Measurements from ENCODE around the gene FXYD1.
"Not testable (repeated sequence)": the region's sequence is repeated elsewhere in the genome, so short reads cannot be mapped to it uniquely, and the experiment has no call there.

The FXYD1 gene

DNA sequence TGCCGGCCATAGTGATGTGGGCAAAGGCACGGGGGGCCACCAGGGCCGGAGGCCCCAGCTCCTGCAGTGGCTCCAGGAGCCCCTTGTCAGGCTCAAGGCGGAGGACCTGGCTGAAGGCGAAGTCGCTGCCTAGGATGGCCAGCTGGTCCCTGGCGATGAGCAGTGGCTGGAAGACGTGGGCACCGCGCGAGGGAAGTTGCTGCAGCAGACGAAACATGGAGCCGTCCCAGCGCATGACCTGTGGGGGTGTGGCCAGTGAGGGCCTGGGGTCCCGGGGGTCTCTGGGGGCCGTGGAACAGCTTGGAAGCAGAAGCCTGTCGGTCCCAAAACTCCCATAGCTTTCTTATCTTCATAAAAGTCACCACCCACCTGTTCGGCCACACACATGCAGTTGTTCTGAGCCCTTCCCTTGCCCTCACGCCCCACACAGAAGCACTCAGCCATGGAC is 13.3 kb upstream of the FXYD1 start:
- DNase-seq (ENCODE audit: low read depth), result no peak

DNA sequence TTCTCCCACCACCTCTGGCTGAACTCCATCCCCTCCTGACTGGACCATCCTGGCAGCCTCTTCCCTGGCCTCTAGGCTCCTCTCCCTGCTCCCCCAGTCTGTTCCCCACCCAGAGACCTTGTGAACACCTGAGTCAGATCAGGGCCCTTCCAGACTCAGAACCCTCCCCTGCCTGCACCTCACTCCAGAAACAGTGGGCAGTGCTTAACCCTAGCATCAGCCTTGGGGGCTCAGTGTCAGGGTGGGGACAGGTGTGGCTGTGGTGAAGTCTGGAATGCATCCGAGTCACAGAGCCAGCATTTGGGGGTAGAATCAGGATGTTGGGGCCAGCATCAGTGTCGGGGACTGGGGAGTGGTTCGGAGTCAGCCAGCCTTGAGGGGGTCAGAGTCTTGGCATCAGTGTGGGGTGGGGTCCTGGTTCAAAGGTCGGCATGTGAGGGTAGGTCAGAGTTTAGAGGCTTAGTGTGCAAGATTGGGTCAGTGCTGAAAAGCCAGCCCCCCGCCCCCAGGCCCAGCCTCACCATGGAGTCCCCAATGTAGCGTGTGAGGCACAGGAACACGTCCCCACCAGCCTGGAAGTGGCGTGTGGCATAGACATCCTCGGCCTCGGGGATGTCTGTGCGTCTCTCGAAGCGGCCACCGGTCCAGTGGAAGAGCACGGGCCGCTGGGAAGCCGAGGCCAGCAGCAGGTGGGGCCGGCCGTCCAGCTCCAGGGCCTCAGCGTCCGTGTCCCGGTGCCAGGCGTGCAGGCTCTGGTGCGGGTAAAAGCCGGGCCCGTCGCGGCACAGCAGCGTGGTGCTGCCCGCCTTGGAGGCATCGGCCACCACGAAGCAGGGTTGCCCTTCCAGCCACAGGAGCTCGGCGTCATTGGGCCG is 12.6 kb upstream of the FXYD1 start:
- no peak for DNase-seq (ENCODE audit: low read depth)

DNA sequence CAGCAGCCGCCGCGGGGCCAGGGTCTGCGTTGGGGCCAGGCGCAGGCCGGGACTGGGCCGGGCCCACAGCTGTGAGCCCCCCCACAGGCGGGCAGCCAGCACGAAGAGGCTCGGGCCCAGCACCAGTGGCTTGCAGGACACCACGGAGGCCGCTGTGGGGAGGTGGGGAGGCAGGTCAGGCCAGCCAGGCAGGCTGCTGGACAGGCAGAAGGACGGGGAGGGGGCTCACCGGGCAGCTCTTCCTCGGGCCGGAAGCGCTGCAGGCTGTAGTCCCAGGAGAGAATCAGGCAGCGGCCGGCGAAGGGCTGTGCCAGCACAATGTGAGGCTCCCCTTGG is 12.0 kb upstream of the FXYD1 start:
- no peak for DNase-seq (ENCODE audit: low read depth)

DNA sequence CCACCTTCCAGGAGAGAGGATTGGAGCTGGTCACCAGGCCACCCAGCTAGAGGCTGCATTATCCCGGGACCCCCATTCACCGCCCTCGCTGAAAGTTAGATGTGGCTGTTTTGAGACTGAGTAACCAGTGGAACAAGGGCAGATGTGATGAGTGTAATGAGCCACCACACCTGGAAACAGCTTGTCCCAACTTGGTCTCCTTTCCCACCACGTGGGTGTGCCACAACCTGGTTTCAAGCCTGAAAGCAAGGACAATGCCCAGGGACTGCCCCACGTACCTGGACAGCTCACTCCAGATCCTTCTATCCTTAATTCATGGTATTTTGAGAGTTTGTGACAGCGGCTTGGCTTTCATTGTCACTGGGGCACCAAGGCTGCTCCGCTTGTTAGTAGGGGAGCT is 10.8 kb upstream of the FXYD1 start:
- no peak for DNase-seq (ENCODE audit: low read depth)

DNA sequence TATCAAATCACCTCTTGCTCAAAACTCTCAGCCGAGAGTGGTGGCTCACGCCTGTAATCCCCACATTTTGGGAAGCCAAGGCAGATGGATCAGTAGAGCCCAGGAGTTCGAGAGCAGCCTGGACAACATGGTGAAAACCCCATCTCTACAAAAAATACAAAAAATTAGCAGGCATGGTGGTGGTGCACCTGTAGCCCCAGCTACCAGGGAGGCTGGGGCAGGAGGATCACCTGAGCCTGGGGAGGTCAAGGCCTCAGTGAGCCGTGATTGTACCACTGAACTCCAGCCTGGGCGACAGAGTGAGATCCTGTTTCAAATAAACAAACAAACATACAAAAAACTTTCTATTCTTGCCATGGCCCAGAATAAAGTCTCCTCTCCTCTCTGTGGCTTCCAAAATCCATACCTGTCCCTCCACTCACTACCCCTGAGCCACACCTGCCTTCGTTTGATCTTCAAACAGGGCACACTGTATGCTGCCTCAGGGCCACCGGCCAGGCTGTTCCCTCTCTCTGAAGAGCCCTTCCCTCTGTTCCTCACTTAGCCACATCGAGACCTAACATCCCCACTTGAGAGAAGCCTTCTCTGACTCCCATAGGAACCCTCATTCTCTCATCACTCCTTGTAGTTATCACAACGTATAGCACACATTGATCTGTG is 10.1 kb upstream of the FXYD1 start:
- no peak for DNase-seq (ENCODE audit: low read depth)

DNA sequence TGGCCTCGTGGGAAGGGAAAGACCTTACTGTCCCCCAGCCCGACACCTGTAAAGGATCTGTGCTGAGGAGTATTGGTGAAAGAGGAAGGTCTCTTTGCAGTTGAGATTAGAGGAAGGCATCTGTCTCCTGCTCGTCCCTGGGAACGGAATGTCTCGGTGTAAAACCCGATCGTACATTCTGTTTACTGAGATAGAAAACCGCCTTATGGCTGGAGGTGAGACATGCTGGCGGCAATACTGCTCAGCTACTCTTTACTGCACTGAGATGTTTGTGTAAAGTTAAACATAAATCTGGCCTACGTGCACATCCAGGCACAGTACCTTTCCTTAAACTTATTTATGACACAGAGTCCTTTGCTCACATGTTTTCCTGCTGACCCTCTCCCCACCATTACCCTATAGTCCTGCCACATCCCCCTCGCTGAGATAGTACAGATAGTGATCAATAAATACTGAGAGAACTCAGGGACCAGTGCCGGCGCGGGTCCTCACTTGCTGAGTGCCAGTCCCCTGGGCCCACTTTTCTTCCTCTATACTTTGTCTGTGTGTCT is 8.8 kb upstream of the FXYD1 start:
- DNase-seq (ENCODE audit: low read depth), result not testable (repeated sequence)

DNA sequence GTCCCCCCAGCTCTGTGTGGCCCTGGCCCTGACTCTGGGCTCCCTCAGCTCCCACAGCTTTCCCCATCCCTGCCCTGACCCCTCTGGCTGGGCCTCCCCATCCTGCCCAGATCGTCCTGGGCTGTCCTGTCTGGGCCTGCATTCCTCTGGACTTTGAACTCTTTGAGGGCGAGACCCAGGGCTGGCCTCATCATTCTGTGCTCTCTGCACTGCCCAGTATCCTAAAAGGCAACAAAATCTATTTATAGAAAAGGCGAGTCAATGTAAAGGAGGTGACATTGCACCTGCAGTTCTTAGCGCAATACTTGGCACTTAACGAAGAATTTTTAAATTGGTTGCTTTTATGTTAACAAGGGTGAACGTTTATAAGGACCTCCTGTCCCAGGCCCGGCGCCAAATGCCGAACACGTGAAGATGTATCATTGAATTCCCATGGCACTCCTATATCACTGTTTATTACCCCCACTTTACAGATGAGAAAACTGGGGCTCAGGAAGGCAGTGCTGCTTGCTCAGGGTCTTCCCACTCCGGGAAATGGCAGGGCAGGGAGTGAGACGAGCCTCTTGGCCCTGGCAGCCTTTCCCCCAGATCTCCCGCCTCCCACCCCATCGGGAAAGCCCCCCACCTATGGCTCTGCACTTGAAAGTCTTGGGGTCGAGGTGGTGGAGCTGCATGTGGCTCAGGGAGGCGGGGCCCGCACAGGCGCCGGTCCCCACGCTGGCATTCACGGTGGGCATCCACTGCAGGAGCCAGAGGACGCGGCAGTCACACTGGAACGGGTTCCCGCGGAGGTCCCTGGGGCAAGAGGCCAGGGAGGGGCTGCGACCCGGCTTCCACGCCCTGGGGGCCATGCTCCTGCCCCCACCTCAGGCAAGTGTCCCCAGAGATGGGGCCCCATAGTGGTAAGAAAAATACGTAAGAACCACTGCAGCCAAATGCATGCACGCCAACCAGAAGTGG is 7.6 kb upstream of the FXYD1 start:
- DNase-seq (ENCODE audit: low read depth), result no peak

DNA sequence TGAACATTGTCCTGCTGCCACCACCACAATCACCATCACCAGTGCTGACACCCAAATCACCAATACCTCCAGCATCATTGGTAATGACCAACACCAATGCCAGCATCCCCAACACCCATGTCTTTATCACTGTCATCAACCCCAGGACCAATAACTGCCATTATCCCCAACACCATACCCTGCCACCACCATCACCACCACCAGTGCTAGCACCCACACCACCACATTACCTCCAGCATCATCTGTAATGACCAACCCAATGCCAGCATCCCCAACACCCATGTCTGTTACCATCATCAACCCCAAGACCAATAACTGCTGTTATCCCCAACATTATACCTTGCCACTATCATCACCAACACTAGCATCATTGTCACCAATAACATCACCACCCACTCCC is 6.4 kb upstream of the FXYD1 start:
- DNase-seq (ENCODE audit: low read depth), result no peak

DNA sequence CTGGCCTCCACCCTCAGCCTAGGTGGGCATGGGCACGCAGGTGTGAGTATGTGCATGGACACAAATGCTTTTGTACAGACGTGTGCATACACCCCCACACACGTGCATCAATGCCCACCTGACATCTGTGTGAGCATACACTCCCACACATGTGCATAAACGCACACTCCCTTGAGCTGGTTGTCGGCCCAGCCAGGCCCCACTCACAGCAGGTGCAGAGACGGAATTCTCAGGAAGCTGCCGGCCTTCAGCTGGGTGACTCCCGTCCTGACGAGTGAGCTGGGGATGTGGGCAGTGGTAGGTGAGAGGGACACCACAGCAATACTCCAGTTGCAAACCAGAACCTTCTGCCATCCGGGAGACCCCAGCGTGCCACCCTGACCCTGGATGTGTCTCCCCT is 4.8 kb upstream of the FXYD1 start:
- no peak for DNase-seq (ENCODE audit: low read depth)

DNA sequence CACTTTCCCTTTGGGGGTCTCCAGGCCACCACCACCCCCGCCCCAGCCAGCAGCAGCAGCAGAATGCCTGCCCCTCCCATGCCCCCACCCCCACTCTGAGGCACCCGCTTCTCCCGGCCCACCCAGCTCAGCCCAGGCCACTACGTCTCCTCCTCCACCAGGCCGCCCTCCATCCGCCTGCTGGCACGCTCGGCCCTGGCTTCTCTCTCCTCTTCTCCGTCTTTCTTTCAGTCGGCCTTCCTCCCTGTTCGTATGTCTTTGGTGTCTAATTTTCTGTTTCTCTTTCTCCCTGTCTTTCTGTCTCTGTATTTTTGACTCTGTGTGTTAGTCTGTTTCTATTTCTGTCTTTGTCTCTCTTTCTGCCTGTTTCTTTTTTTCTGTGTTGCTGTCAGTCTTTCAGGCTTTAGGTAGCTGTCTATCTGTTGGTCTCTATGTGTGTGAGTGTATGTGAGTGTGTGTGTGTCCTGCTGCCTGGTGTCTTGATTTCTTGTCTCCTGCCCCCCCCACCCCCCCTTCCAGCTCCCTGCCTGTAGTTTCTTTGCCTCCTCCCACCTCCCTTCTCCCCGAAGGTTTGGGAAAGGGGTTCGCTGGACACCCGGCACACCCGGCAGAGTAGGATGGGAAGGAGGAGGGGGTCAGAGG is 3.9 kb upstream of the FXYD1 start, which contains the start of gene LGI4:
Gene LGI4, minus strand, starts transcription at position 459 of the 642 bp plus-strand sequence. Its CDS starts 379 bp downstream, at position 80.
- no peak for DNase-seq (ENCODE audit: low read depth)

DNA sequence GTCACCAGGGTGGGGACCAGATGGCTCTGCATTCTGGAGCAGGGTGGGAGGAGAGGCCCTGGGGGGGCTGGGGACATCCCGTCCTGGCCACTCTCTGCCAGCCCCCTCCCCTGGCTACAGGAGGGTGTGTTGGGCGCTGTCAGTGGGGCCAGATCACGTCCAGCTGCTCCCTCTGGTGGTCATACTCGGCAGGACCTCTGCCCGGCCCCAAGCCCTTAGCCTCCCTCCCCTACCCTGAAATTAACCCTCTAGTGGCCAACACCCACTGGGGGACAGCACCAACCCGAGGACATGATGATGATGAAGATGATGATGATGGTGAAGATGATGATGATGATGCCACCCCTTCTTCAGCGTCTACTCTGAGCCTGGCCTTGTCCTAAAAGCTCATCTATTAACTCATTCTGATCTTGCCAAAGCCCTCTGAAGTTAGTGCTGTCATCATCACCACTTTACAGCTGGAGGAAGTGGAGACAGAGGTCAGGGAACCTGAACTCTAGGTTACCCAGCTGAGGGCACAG is 3.2 kb upstream of the FXYD1 start:
- peak; percentile 47 for DNase-seq (ENCODE audit: low read depth)

DNA sequence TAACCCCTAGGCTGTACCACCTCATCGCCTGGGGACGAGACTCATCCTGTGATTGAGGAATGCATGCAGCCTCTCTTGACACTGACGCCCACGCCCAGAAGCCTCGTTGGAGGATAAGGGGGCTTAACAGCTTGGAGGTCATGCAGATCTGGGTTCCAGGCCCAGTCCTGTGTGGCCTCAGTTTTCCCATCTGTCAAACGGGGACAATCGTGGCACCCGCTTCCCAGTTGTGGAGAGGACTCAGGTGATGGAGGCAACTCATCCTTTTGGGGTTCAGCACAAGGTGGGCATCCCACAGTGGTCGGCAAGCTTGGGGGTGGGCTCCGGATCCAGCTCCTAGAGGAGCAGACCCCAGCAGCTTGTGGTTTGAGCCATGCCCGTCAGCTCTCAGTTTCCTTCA is 2.4 kb upstream of the FXYD1 start:
- DNase-seq (ENCODE audit: low read depth), result no peak

DNA sequence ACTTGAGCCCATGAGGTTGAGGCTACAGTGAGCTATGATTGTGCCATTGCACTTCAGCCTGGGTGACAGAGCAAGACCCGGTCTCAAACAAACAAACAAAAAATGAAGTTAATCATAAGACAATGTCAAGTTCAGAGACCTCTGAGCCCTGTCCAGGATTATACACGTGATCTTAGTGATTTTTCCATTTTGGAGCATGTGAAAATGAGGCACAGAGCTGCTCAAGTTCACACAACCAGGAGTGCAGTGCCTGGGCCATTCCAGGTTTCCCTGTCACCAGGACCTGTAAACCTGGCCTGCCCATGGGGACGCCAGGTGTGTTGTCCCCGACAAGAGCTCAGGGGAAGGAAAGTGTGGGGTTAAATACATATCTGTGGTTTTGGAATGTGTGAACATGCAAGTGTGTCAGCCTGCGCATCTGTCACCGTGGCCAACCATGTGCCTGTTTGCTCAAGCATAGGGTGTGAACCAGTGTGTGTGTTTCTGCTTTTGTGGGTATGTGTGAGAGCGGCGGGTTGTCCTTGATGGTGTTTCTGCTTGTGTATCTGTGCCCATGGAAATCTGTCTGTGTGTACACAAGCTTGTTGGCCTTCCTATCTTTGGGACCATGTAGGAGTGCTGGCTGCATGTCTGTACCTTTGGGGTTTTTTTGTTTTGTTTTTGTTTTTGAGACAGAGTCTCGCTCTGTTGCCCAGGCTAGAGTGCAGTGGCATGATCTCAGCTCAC is 1.5 kb upstream of the FXYD1 start:
- no peak for DNase-seq (ENCODE audit: low read depth)

DNA sequence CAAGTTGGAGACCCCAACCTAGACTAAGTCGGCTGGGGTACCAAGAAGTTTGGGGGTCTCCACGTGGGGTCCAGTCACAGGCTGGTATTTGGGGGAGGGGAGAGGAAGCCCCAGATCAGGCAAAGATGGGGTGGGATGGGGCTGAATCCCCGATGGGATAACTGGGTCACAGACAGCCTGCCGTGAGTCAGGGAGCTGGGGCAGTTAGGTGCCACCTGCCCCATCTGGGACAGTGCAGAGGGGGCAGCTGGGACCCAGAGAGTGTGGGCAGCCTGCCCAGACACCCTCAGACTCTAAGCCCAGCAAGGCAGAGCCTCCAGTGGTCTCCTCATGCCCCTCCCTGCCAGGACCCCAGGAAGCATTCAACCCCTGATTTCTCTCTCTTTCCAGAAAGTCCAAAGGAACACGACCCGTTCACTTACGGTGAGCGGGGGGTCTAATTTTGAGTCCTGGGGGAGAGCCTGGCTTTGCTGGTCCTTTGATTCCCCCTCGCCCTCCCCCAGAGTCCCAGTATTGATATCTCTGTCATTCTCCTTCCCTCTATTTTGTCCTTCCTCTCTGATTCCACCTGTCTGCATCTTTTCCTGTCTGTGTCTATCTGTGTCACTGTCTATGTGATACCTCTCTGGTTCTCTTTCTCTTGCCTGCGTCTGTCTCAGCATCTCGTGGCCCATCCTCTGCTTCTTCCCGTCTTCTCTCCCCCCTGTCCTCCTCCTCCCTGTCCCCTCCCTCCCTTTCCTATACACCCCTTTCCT is 1.8 kb downstream of the FXYD1 start:
- DNase-seq (ENCODE audit: low read depth), result no peak

DNA sequence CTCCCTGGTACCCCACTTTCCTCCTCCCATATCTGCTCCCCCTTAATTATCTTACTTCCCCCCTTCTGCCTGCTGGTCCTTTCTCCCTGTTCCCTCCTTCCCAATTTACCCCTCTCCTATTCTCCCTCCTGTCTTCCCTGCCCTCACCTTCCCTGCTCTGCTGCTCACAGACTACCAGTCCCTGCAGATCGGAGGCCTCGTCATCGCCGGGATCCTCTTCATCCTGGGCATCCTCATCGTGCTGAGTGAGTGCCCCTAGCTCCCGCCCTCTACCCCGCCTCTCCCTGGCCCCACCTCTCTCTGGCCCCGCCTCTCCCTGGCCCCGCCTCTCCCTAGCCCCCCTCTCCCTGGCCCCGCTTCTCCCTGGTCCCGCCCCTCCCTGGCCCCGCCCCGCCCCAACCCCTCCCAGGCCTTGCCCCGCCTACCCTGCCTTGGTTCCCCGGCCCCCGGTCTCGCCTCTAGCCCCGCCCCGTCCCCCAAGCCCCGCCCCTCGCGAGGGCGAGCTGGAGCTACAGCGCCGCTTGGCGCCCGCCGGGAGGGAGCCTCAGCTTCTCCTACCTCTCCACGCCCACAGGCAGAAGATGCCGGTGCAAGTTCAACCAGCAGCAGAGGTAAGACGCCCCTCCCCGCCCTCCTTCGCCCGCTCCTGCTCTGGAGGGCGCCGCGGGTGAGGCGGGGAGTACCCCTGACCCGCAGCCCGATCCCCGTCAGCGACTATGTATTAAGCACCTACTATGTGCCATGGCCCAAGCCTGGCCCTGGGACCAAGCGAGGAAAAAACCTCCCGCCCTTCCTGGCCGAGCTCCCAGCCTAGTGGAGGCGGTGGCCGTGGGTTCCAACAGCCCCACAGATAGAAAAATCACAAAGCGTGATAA is 2.6 kb downstream of the FXYD1 start:
- DNase-seq (ENCODE audit: low read depth), result peak; percentile 94

DNA sequence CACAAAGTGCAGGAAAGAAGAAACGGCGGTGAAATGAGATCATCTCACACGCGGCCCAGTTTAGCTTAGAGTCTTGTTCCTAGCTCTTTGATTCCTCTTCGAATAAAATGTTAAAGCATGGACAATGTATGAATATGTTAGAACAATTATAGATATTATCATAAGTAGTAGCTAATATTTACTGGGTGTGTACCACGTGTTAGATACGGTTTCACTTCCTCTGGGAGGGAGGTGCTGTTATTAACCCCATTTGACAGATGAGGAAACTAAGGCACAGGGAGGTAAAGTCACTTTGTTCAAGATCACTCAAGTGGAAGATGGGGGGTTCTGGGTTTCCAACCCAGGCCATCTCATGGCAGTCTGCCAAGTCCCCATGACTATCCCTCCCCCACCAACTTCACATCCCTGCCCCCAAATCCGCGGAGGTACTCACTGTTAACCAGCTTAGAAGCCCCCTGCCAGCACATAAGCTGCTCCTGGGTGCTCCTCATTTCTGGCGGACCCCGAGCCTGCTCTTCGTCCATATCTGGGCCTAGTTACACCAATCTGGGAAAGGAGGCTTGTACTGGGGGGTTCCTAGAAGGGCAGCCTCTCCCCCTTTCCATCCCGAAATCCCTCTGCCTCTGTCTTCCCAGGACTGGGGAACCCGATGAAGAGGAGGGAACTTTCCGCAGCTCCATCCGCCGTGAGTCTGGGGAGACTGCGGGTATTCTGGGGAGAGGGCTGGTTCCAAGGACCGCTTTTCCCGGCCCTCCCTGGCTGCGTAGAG is 3.4 kb downstream of the FXYD1 start:
- DNase-seq (ENCODE audit: low read depth), result no peak

DNA sequence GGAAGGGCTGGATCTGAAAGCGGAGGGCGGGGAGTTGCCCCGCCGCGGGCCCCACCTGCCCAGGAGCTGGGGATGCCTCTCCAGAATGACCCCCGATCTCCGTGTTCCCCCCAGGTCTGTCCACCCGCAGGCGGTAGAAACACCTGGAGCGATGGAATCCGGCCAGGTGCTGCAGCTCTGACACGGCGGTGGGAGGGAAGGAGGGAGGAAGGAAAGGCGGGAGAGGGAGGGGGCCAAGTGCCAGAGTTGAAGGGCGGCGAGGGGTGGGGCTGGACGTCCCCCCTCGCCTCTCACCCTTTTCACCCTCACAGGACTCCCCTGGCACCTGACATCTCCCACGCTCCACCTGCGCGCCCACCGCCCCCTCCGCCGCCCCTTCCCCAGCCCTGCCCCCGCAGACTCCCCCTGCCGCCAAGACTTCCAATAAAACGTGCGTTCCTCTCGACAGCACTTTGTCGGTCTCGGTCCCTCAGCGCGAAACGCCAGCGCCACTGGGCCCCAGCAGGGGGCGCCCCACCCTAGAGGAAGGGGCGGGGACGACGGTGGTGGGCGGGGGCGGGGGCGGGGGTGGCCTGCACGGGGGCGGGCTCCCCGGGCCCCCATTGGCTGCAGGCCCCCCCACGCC is 4.1 kb downstream of the FXYD1 start:
- peak; percentile 50 for DNase-seq (ENCODE audit: low read depth)
